ENCODE results near the gene CTNND2.
A peak's percentile ranks its signal among the peaks of the same experiment; 100 is the strongest.

The CTNND2 gene

DNA sequence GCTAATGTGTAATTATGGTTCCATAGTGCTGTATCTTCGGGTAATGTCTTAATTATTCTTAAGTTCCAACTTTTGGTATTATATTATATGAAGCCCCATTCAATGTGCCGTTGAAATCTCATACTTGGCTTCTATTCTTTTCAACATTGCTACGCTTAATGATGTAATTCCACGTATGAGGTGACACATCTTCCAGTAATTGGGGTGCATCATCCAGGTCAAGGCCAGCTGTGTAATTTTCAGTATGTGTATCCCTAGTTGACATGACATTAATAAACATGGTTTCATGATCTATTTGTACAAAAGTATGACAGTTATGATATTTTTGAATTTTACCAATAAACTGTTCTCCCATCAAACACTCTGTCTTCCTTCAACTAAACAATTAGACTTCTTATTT lies 546.3 kb downstream of the CTNND2 start:
- Histone ChIP-seq H3K4me3 (ENCODE audit: low read length) (no peak overlapping the region), H3K4me1 (ENCODE audit: control insufficient read depth, insufficient read depth, low read length) (no peaks in the 10 kb centered on the region), H3K27me3 (ENCODE audit: control insufficient read depth, insufficient read depth, low read length) (no peaks in the 10 kb centered on the region), H3K9me3 (ENCODE audit: control insufficient read depth, insufficient read depth, low read length) (no peaks in the 10 kb centered on the region), H3K36me3 (ENCODE audit: control insufficient read depth, insufficient read depth, low read length) (no peaks in the 10 kb centered on the region), H3K27ac (ENCODE audit: low read length) (no peak overlapping the region)
- DNase-seq (ENCODE audit: low read depth, low spot score) = no peak
- WGBS (ENCODE audit: insufficient coverage, insufficient read length) = no CpG with 5 or more reads among the region's 4 CpGs

DNA sequence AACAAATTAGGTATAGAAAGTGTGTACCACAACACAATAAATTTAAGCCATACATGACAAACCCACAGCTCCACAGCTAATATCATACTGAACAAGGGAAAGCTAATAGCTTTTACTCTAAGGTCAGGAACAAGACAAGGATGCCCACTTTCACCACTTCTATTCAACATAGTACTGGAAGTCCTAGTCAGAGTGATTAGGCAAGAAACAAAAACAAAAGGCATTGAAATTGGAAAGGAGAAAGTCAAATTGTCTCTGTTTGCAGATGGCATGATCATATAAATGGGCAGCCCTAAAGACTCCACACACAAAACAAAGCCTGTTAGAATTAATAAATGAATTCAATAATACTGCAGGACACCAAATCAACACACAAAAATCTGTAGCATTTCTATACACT lies 548.8 kb downstream of the CTNND2 start:
- no peak for DNase-seq (ENCODE audit: low read depth, low spot score)
- H3K4me1 ChIP-seq (ENCODE audit: control insufficient read depth, insufficient read depth, low read length) = no peaks in the 10 kb centered on the region
- H3K9me3 ChIP-seq (ENCODE audit: control insufficient read depth, insufficient read depth, low read length) = no peaks in the 10 kb centered on the region
- H3K4me3 ChIP-seq (ENCODE audit: low read length) = no peak overlapping the region
- H3K27me3 ChIP-seq (ENCODE audit: control insufficient read depth, insufficient read depth, low read length) = no peaks in the 10 kb centered on the region
- no peak overlapping the region for H3K27ac ChIP-seq (ENCODE audit: low read length)
- no peaks in the 10 kb centered on the region for H3K36me3 ChIP-seq (ENCODE audit: control insufficient read depth, insufficient read depth, low read length)

DNA sequence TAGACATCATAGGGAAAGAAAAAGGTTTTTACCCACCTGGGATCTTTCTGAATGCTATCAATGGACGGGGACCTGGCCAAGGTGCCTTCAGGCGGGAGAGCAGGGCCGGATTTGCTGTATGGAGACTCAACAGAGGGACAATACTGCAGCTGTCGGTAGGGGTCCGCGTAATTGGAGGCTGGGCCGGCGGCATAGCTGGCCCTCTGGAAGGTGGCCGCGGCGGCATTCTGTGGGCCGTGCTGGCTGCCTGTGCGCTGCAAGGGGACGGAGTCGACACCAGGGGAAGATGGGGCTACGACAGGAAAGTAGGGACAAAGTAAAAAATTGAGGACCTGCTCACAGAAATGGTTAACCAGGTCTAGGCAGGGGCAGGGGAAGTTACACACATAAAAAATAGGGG lies 557.9 kb downstream of the CTNND2 start:
- Histone ChIP-seq H3K36me3 (ENCODE audit: control insufficient read depth, insufficient read depth, low read length) (no peaks in the 10 kb centered on the region), H3K4me1 (ENCODE audit: control insufficient read depth, insufficient read depth, low read length) (no peaks in the 10 kb centered on the region), H3K9me3 (ENCODE audit: control insufficient read depth, insufficient read depth, low read length) (no peaks in the 10 kb centered on the region), H3K27me3 (ENCODE audit: control insufficient read depth, insufficient read depth, low read length) (no peaks in the 10 kb centered on the region), H3K4me3 (ENCODE audit: low read length) (no peak overlapping the region), H3K27ac (ENCODE audit: low read length) (no peak overlapping the region)
- no CpG with 5 or more reads among the region's 16 CpGs for WGBS (ENCODE audit: insufficient coverage, insufficient read length)
- peak; percentile 13 for DNase-seq (ENCODE audit: low read depth, low spot score)

DNA sequence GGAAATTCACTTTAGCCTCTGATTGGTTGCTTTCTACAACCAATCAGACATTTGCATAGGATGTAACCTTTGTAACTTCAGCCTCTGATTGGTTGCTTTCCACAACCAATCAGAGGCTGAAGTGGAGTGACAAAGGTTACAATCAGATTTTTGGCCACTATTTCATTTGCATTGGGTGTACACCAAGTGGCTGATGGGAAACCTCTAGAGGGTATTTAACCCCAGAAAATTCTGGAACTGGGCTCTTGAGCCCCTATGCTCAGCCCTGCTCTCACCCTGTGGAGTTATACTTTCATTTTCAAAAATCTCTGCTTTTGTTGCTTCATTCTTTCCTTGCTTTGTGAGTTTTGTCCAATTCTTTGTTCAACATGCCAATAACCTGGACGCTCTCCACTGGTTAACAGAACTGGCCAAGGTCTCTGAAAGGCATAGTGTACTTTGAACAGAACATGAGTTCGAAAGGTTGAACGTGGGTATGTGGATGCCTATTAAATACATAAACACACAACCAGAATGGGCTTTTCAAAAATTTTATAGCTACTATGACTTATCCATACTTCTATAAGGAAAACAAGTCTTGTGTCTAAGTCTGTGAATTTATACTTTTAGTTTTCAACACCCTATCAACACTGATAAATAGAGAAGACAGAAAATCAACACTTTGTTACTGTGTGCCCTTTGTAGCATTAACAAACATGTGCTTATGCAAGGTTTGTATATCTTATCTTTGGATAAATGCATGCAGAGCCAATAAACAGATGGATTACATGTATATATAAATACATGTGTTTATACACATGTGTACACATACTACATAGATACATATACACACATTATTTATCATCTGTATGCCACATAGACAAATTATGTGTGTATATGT lies 568.1 kb downstream of the CTNND2 start:
- WGBS (ENCODE audit: insufficient coverage, insufficient read length) = no CpG with 5 or more reads among the region's 3 CpGs
- Histone ChIP-seq H3K4me3 (ENCODE audit: low read length) (no peak overlapping the region), H3K9me3 (ENCODE audit: control insufficient read depth, insufficient read depth, low read length) (no peaks in the 10 kb centered on the region), H3K27me3 (ENCODE audit: control insufficient read depth, insufficient read depth, low read length) (no peaks in the 10 kb centered on the region), H3K36me3 (ENCODE audit: control insufficient read depth, insufficient read depth, low read length) (no peaks in the 10 kb centered on the region), H3K27ac (ENCODE audit: low read length) (no peak overlapping the region), H3K4me1 (ENCODE audit: control insufficient read depth, insufficient read depth, low read length) (no peaks in the 10 kb centered on the region)
- no peak for DNase-seq (ENCODE audit: low read depth, low spot score)

DNA sequence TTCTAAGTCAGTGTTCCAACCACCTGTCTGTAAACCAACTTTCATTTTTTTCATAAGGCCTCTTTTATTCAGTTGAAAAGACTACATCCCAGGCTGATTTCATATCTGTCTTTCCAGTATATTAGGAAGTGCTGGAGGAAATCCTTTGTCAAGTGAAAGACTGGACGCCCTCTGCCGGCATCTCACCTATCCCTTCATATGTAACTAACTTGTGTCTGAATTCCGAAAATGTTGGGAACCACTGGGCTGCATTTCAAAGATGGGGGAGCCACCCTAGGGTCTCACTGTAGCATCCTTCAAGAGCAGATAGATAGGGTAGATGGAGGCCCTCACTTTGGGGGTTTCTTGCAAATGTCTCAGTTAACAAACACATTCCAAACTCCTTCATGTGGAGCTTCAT lies 569.8 kb downstream of the CTNND2 start:
- no peak overlapping the region for H3K4me3 ChIP-seq (ENCODE audit: low read length)
- no peaks in the 10 kb centered on the region for H3K9me3 ChIP-seq (ENCODE audit: control insufficient read depth, insufficient read depth, low read length)
- no peaks in the 10 kb centered on the region for H3K36me3 ChIP-seq (ENCODE audit: control insufficient read depth, insufficient read depth, low read length)
- no peaks in the 10 kb centered on the region for H3K27me3 ChIP-seq (ENCODE audit: control insufficient read depth, insufficient read depth, low read length)
- no peak for DNase-seq (ENCODE audit: low read depth, low spot score)
- no peaks in the 10 kb centered on the region for H3K4me1 ChIP-seq (ENCODE audit: control insufficient read depth, insufficient read depth, low read length)
- no peak overlapping the region for H3K27ac ChIP-seq (ENCODE audit: low read length)
- no CpG with 5 or more reads among the region's 3 CpGs for WGBS (ENCODE audit: insufficient coverage, insufficient read length)

DNA sequence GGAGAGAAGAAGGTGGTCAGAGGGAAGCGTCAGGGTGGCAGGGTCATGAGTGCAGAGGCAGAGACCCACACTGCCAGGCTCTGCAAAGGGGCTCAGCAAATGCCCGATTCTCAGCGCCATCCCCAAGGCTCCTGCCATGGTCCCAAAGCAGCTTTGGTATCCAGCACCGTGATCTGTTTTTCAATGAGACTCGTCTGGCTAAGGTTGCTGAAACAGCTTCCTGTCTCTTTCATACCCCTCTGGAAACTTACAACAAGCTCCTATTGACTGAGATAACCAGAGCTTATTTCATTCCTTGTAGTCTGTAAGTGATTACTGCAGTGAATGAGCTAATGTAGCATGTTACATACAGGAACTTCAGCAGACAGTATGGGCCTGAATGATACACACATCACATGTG lies 574.6 kb downstream of the CTNND2 start:
- no CpG with 5 or more reads among the region's 5 CpGs for WGBS (ENCODE audit: insufficient coverage, insufficient read length)

DNA sequence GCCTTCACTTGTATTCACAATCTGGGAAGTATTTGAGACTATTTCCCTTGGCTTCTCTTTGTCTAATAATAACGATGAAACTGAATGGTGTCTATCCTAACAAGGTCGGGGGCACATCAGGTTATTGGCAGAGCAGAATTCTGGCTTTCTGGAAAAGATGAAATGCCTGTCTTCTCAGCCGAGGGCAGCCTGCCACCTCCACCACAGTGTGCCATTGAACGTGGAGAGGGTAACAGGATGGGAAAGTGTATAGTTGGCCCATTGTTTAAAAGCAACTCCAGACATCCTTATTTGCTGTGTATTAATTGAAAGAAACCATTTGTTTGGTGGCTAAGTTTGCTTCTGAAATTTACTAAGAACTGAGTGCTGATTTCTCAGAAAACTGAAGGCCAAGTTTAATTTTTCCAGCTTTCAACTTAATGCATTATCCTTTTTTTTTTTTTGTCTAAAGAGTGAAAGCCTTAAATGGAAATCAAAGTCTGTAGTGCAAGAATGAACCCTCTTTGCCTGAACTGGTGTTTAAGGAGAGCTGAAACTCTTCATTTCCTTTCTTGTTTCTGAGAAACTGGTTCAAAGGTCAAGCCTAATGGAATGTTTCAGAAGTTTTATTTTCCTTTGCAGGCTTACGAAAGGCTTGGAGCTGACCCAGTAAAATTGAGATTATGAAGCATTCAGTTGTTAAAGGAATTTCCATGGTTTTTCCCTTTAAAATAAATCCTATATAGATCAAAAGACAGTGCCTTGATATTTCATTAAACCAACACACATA lies 579.5 kb downstream of the CTNND2 start:
- Histone ChIP-seq H3K27me3 (ENCODE audit: control insufficient read depth, insufficient read depth, low read length) (no peaks in the 10 kb centered on the region), H3K4me1 (ENCODE audit: control insufficient read depth, insufficient read depth, low read length) (0 out of 2 replicates have a peak, but pooled peaks cover 1% of the 10 kb centered on the region), H3K4me3 (ENCODE audit: low read length) (no peak overlapping the region), H3K9me3 (ENCODE audit: control insufficient read depth, insufficient read depth, low read length) (no peaks in the 10 kb centered on the region), H3K36me3 (ENCODE audit: control insufficient read depth, insufficient read depth, low read length) (no peaks in the 10 kb centered on the region), H3K27ac (ENCODE audit: low read length) (no peak overlapping the region)
- DNase-seq (ENCODE audit: low read depth, low spot score) = no peak
- no CpG with 5 or more reads among the region's 5 CpGs for WGBS (ENCODE audit: insufficient coverage, insufficient read length)

More for the DNA sequence above, 574.6 kb downstream of the CTNND2 start:
- Histone ChIP-seq H3K27me3 (ENCODE audit: control insufficient read depth, insufficient read depth, low read length) (no peaks in the 10 kb centered on the region), H3K4me1 (ENCODE audit: control insufficient read depth, insufficient read depth, low read length) (0 out of 2 replicates have a peak, but pooled peaks cover 1% of the 10 kb centered on the region), H3K9me3 (ENCODE audit: control insufficient read depth, insufficient read depth, low read length) (no peaks in the 10 kb centered on the region), H3K4me3 (ENCODE audit: low read length) (no peak overlapping the region), H3K27ac (ENCODE audit: low read length) (no peak overlapping the region), H3K36me3 (ENCODE audit: control insufficient read depth, insufficient read depth, low read length) (no peaks in the 10 kb centered on the region)
- DNase-seq (ENCODE audit: low read depth, low spot score) = no peak

DNA sequence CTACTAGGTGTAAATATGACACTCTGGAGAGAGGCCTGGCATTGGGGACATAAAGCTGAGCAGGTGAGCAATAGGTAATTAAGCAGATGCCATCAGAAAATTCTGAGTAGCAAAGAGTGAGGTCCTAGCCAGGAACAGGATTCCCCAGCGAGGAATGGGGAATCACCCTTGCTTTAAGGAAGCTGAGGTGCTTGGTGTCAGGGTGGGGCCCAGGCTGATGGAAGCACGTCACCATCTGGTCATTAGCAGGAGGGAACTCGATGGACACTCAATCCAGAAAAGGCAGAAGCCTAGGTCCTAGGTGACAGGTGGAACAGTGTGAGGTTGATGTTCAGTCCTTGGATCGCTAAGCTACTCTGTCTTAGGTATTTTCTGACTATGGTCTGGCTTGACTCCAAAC lies 580.5 kb downstream of the CTNND2 start:
- H3K36me3 ChIP-seq (ENCODE audit: control insufficient read depth, insufficient read depth, low read length) = no peaks in the 10 kb centered on the region
- no peak for DNase-seq (ENCODE audit: low read depth, low spot score)
- no peak overlapping the region for H3K27ac ChIP-seq (ENCODE audit: low read length)
- no CpG with 5 or more reads among the region's 4 CpGs for WGBS (ENCODE audit: insufficient coverage, insufficient read length)
- H3K4me1 ChIP-seq (ENCODE audit: control insufficient read depth, insufficient read depth, low read length) = 0 out of 2 replicates have a peak, but pooled peaks cover 1% of the 10 kb centered on the region
- no peaks in the 10 kb centered on the region for H3K27me3 ChIP-seq (ENCODE audit: control insufficient read depth, insufficient read depth, low read length)
- no peak overlapping the region for H3K4me3 ChIP-seq (ENCODE audit: low read length)
- no peaks in the 10 kb centered on the region for H3K9me3 ChIP-seq (ENCODE audit: control insufficient read depth, insufficient read depth, low read length)

DNA sequence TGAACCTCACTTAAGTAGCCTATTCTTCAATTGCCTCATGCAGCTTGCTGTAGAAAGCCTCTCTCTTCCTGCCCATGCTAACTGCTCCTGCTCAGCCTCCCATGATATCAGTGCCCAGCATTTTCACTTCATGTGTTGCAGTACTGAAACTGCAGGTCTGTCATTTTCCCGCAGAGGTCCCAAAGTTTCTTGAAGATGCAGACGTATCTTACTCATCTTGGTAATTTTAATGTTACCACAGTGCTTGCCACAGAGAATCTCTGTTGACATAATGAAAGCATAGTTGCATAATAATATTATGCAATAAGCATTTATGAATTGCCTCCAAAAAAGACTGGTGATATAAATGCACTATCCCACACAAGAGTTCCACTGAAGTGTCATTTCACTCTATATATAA lies 582.1 kb downstream of the CTNND2 start:
- no peaks in the 10 kb centered on the region for H3K9me3 ChIP-seq (ENCODE audit: control insufficient read depth, insufficient read depth, low read length)
- no CpG with 5 or more reads among the region's 2 CpGs for WGBS (ENCODE audit: insufficient coverage, insufficient read length)
- H3K27ac ChIP-seq (ENCODE audit: low read length) = no peak overlapping the region
- H3K4me1 ChIP-seq (ENCODE audit: control insufficient read depth, insufficient read depth, low read length) = 0 out of 2 replicates have a peak, but pooled peaks cover 1% of the 10 kb centered on the region
- no peak for DNase-seq (ENCODE audit: low read depth, low spot score)
- no peak overlapping the region for H3K4me3 ChIP-seq (ENCODE audit: low read length)
- no peaks in the 10 kb centered on the region for H3K27me3 ChIP-seq (ENCODE audit: control insufficient read depth, insufficient read depth, low read length)
- H3K36me3 ChIP-seq (ENCODE audit: control insufficient read depth, insufficient read depth, low read length) = no peaks in the 10 kb centered on the region

DNA sequence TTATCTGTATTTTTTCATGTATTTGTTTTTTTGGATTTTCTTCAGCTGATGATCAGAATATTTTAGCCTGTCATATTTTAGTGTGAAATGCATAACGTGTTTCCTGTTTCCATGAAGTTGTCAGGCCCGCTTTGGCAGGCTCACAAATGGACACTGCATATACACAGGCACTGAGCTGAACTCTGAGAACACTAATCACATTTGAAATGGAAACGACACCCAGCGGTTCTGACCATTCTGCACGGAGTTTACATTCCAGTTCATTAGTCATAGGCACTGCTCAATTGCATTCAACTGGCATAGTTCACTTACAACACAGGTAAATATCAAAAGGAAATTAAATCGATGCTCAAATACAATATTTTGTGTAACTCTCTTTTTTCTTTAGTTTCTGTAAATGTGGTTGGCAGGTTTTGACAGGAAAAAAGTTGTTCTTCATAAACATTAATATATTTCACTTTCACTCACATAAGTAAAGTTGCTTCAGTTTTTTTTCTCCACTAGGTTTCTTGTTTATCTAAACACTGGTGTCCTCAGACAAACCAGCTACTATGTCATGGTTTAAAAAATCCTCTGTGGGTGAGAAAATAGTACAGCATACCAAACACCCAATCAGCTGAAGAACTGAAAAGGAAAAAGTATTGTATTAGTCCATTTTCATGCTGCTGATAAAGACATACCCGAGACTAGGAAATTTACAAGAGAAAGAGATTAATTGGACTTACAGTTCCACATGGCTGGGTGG lies 584.2 kb downstream of the CTNND2 start:
- whole genome bisulfite sequencing (ENCODE audit: insufficient coverage, insufficient read length) = no CpG with 5 or more reads among the region's 7 CpGs
- DNase-seq (ENCODE audit: low read depth, low spot score) = no peak
- H3K4me1 ChIP-seq (ENCODE audit: control insufficient read depth, insufficient read depth, low read length) = no peaks in the 10 kb centered on the region

More for the DNA sequence above, 584.2 kb downstream of the CTNND2 start:
- Histone ChIP-seq H3K27me3 (ENCODE audit: control insufficient read depth, insufficient read depth, low read length) (no peaks in the 10 kb centered on the region), H3K36me3 (ENCODE audit: control insufficient read depth, insufficient read depth, low read length) (no peaks in the 10 kb centered on the region), H3K4me3 (ENCODE audit: low read length) (no peak overlapping the region), H3K27ac (ENCODE audit: low read length) (no peak overlapping the region), H3K9me3 (ENCODE audit: control insufficient read depth, insufficient read depth, low read length) (no peaks in the 10 kb centered on the region)
